ENCODE data around the gene RABL6. TPM values are rescaled to one million over a fixed set of nuclear protein-coding genes. Genes with fewer than 3 reads are reported as not detected.
"Not testable (repeated sequence)": the region's sequence is repeated elsewhere in the genome, so short reads cannot be mapped to it uniquely, and the experiment has no call there.

The RABL6 gene
- total and polyA plus RNA-seq, 4 donors, result 34.8 to 93.5 (median 67.7) TPM

DNA sequence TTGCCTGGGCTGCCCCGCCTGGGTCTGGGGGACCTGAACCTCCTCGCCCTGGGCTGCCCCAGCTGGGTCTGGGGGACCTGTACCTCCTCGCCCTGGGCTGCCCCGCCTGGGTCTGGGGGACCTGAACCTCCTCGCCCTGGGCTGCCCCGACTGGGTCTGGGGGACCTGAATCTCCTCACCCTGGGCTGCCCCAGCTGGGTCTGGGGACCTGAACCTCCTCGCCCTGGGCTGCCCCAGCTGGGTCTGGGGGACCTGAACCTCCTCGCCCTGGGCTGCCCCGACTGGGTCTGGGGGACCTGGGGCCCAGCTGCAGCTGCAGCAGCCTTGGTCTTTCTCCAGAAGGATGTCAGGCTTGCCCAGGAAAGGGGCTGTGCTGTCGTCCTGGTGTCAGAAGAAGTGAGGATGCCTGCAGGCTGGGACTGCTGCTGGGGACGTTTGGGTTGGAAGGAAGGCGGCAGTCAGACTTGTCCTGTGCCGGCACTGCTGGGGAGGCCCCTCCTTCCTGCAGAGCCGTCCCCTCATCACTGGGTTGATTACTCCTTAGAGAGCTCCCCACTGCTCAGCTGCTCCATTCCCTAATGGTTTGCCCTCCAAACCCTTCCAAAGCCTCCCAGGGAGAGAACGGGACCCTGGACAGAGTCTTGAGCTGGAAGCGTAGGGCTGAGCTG, 25.8 kb downstream of the RABL6 start:
- not testable (repeated sequence) for H3K4me1 ChIP-seq (ENCODE audit: control insufficient read depth, insufficient read depth, low read length)
- peaks cover 90% of the 10 kb centered on the region for H3K36me3 ChIP-seq (ENCODE audit: control insufficient read depth, insufficient read depth, low read length)

DNA sequence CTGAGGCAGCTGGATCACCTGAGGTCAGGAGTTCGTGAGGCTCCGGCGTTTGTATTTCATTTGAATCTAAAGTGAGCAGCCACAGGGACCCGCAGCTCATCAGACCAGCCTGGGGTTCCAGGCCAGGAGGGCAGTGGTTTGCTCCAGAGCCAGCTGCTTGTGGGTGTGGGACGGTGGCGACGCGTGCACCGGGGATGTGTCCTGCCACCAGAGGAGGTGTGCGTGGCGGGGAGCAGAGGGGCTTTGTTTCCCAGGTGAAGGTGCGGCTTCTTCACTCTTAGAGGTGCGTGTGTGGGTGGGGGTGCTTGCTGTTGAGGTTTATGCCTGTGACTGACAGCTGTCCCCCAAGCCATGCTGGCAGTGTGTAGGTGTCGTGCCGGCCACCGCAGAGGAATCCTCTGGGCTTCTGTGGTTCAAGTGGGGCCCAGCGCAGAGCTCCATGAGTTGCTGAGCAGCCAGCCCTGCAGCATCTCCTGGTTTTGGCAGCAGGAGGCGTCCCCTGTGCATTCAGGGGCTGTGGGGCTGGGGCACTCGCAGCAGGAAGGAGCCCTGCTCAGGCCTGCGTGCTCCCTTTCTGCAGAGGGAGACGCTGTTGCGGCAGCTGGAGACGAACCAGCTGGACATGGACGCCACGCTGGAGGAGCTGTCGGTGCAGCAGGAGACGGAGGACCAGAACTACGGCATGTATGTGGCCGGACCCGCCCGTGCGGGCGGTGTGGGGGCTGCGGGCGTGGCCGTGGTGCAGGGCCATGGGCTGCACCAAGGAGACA, 27.6 kb downstream of the RABL6 start:
- H3K27me3 ChIP-seq (ENCODE audit: control insufficient read depth, insufficient read depth, low read length), result no peaks in the 10 kb centered on the region
- no peaks in the 10 kb centered on the region for H3K9me3 ChIP-seq (ENCODE audit: control insufficient read depth, insufficient read depth, low read length)
- peaks cover 7% of the 10 kb centered on the region for H3K4me1 ChIP-seq (ENCODE audit: control insufficient read depth, insufficient read depth, low read length)
- WGBS (ENCODE audit: insufficient coverage), result 95% methylated on average over 36 of the region's 36 CpGs
- no peak overlapping the region for H3K4me3 ChIP-seq (ENCODE audit: low read depth, low read length)
- no peak overlapping the region for H3K27ac ChIP-seq (ENCODE audit: low read depth, low read length)
- DNase-seq (ENCODE audit: low read depth in 4 of 6, low spot score in 6 of 6), result no peak
- peaks cover 90% of the 10 kb centered on the region for H3K36me3 ChIP-seq (ENCODE audit: control insufficient read depth, insufficient read depth, low read length)

More for the DNA sequence above, 25.8 kb downstream of the RABL6 start:
- not testable (repeated sequence) for H3K9me3 ChIP-seq (ENCODE audit: control insufficient read depth, insufficient read depth, low read length); H3K27ac ChIP-seq (ENCODE audit: low read depth, low read length); H3K4me3 ChIP-seq (ENCODE audit: low read depth, low read length); H3K27me3 ChIP-seq (ENCODE audit: control insufficient read depth, insufficient read depth, low read length); DNase-seq (ENCODE audit: low read depth in 4 of 6, low spot score in 6 of 6)
- WGBS (ENCODE audit: insufficient coverage), result 89% methylated on average over 15 of the region's 16 CpGs

DNA sequence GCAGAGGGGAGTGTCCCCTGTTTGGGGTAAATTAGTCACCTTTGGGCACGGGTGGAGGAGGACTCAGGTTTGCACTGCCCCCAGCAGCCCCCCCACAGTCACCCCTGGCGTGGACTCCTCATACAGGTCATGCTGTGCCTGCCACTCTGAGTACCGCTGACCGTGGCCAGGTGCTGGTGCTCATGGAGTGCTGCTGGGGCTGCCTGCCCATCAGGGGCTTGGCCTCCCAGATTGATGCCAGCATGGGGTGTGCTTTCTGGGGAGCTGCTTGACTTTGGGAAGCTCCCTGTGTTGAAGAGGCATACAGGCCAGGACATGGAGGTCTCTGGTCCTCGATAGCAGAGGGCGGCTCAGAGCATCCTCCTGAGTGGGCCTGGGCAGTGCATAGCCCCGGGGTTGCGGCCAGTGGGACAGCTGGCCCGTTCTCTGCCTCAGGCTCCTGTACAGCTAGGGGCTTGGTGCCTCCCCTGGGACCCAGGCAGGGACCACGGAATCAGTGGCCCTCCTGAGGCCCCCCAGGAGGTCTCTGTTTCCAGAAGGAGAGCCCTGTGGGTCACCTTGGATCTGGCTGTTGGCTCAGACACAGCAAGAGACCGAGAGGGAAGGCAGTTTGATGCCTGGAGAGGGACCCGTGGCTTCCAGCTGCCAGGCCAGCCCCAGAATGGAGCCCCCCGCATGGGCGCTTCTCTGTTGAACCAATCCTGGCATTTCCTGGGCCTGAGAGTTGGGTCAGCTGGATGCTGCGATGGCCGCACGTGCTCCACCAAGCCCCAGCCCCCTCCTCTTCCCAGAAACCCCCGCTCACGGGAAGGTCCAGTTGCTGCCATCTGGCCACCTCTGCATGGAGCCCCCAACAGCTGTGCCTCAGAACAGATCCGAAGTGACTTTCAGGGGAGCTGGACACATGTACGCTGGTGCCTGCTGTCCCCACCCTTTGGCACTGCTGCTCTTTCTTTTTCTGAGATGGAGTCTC, 28.5 kb downstream of the RABL6 start:
- Histone ChIP-seq H3K36me3 (ENCODE audit: control insufficient read depth, insufficient read depth, low read length) (peaks cover 90% of the 10 kb centered on the region), H3K4me3 (ENCODE audit: low read depth, low read length) (no peak overlapping the region), H3K27me3 (ENCODE audit: control insufficient read depth, insufficient read depth, low read length) (no peaks in the 10 kb centered on the region), H3K4me1 (ENCODE audit: control insufficient read depth, insufficient read depth, low read length) (peaks cover 15% of the 10 kb centered on the region), H3K27ac (ENCODE audit: low read depth, low read length) (no peak overlapping the region), H3K9me3 (ENCODE audit: control insufficient read depth, insufficient read depth, low read length) (no peaks in the 10 kb centered on the region)
- 81% methylated on average over 21 of the region's 21 CpGs for WGBS (ENCODE audit: insufficient coverage)
- no peak for DNase-seq (ENCODE audit: low read depth in 4 of 6, low spot score in 6 of 6)

DNA sequence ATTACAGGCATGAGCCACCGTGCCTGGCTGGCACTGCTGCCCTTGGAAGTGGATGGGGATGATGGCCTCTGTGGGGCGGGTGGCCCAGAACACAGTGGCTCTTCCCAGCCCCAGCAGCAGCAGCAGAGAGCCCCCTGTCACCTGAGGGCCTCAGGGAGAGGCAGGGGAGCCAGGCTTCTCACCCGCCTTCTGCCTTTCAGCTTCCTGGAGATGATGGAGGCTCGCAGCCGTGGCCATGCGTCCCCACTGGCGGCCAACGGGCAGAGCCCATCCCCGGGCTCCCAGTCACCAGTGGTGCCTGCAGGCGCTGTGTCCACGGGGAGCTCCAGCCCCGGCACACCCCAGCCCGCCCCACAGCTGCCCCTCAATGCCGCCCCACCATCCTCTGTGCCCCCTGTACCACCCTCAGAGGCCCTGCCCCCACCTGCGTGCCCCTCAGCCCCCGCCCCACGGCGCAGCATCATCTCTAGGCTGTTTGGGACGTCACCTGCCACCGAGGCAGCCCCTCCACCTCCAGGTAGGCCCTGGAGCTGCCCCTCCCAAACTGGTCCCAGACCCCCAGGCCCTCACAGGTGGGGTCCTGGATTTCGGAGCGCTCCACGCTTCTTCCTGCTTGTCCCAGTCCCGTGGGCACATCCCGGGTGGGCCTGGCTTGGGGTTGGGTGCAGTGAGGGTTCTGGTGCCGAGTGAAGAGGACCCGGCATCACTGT, 29.6 kb downstream of the RABL6 start:
- peaks cover 26% of the 10 kb centered on the region for H3K4me1 ChIP-seq (ENCODE audit: control insufficient read depth, insufficient read depth, low read length)
- H3K27ac ChIP-seq (ENCODE audit: low read depth, low read length), result no peak overlapping the region
- H3K36me3 ChIP-seq (ENCODE audit: control insufficient read depth, insufficient read depth, low read length), result peaks cover 87% of the 10 kb centered on the region
- no peak overlapping the region for H3K4me3 ChIP-seq (ENCODE audit: low read depth, low read length)
- H3K27me3 ChIP-seq (ENCODE audit: control insufficient read depth, insufficient read depth, low read length), result no peaks in the 10 kb centered on the region
- no peaks in the 10 kb centered on the region for H3K9me3 ChIP-seq (ENCODE audit: control insufficient read depth, insufficient read depth, low read length)
- no peak for DNase-seq (ENCODE audit: low read depth in 4 of 6, low spot score in 6 of 6)
- WGBS (ENCODE audit: insufficient coverage), result 94% methylated on average over 20 of the region's 27 CpGs

DNA sequence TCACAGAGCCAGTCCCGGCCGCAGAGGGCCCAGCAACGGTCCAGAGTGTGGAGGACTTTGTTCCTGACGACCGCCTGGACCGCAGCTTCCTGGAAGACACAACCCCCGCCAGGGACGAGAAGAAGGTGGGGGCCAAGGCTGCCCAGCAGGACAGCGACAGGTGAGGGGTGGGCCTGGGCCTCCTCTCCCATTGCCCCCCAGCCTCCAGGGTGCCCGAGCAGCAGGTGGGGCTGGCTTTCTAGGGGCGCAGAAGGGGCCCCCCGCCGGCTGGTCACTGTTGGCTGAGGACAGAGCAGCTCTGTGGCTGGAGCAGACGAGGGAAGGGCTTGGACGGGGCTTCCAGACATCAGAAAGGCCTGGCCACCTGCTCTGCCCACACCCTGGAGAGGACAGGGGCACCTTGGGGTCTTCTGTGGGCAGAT, 30.1 kb downstream of the RABL6 start:
- not testable (repeated sequence) for H3K9me3 ChIP-seq (ENCODE audit: control insufficient read depth, insufficient read depth, low read length); DNase-seq (ENCODE audit: low read depth in 4 of 6, low spot score in 6 of 6); H3K4me3 ChIP-seq (ENCODE audit: low read depth, low read length); H3K27me3 ChIP-seq (ENCODE audit: control insufficient read depth, insufficient read depth, low read length); H3K27ac ChIP-seq (ENCODE audit: low read depth, low read length)
- 88% methylated on average over 14 of the region's 15 CpGs for WGBS (ENCODE audit: insufficient coverage)
- H3K4me1 ChIP-seq (ENCODE audit: control insufficient read depth, insufficient read depth, low read length), result peaks cover 31% of the 10 kb centered on the region
- peaks cover 81% of the 10 kb centered on the region for H3K36me3 ChIP-seq (ENCODE audit: control insufficient read depth, insufficient read depth, low read length)

DNA sequence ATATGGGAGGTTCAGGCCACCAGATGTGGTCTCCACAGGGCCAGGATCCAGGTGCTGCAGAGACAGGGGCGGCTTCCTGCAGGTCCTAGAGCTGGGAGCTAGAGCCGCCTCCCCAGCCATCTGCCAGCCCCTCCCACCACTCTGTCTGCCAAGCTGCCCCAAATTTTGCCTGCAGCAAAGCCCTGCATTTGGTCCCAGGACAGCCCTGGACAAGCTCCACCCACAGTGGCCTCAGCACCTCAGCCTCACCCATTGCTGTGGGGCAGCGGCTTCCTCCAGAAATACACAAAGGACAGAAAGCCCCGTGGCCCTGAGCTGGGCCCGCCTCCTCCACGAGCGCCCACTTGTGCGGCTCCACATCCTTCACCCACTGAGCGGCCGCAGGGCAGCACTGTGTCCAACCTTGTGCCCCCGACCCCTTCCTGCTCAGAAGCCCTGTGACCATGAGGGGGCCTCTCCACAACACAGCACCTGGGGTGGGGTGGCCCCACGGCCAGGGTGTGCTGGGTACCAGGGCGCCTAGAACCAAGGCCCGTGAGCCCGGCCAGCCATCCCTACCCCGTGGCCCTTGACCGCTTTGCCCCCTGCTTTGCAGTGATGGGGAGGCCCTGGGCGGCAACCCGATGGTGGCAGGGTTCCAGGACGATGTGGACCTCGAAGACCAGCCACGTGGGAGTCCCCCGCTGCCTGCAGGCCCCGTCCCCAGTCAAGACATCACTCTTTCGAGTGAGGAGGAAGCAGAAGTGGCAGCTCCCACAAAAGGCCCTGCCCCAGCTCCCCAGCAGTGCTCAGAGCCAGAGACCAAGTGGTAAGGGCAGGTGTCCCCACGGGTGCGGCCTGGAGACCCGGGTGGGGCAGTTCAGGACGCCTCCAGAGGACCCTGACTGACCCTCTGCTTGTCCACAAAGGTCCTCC, 30.8 kb downstream of the RABL6 start:
- no peak for DNase-seq (ENCODE audit: low read depth in 4 of 6, low spot score in 6 of 6)
- H3K9me3 ChIP-seq (ENCODE audit: control insufficient read depth, insufficient read depth, low read length), result no peaks in the 10 kb centered on the region
- peaks cover 74% of the 10 kb centered on the region for H3K36me3 ChIP-seq (ENCODE audit: control insufficient read depth, insufficient read depth, low read length)
- no peak overlapping the region for H3K4me3 ChIP-seq (ENCODE audit: low read depth, low read length)
- peaks cover 38% of the 10 kb centered on the region for H3K4me1 ChIP-seq (ENCODE audit: control insufficient read depth, insufficient read depth, low read length)
- 85% methylated on average over 27 of the region's 29 CpGs for WGBS (ENCODE audit: insufficient coverage)
- H3K27ac ChIP-seq (ENCODE audit: low read depth, low read length), result no peak overlapping the region
- H3K27me3 ChIP-seq (ENCODE audit: control insufficient read depth, insufficient read depth, low read length), result peaks cover 5% of the 10 kb centered on the region

DNA sequence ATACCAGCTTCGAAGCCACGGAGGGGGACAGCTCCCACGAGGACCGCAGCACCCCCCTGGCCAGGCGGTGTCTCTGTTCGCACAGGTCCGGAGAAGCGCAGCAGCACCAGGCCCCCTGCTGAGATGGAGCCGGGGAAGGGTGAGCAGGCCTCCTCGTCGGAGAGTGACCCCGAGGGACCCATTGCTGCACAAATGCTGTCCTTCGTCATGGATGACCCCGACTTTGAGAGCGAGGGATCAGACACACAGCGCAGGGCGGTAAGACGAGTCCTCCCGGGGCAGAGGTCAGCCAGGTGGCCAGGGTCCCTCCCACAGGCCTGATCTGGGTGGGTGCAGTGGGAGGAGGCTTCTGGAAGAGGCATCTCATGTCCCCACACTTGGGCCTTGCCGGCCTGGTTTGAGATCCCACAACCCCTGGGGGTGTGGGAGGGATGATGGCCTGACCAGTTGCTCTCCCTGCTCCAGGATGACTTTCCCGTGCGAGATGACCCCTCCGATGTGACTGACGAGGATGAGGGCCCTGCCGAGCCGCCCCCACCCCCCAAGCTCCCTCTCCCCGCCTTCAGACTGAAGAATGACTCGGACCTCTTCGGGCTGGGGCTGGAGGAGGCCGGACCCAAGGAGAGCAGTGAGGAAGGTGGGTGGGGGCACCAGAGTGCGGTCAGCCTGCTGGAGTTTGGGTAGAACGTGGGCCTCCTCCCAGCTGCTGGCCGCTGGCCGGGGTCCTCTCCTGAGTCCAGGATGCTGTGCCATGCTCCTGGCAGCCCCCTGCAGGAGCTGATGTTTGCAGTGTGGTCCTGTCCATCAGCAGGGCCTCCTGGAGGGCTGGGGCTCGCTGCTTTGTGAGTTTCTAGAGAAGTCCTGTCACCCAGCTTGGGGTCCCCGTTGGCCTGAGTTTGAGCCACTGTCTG, 31.7 kb downstream of the RABL6 start:
- H3K4me1 ChIP-seq (ENCODE audit: control insufficient read depth, insufficient read depth, low read length), result peaks cover 46% of the 10 kb centered on the region
- no peak overlapping the region for H3K27ac ChIP-seq (ENCODE audit: low read depth, low read length)
- 84% methylated on average over 29 of the region's 36 CpGs for WGBS (ENCODE audit: insufficient coverage)
- H3K36me3 ChIP-seq (ENCODE audit: control insufficient read depth, insufficient read depth, low read length), result peaks cover 72% of the 10 kb centered on the region
- no peaks in the 10 kb centered on the region for H3K9me3 ChIP-seq (ENCODE audit: control insufficient read depth, insufficient read depth, low read length)
- DNase-seq (ENCODE audit: low read depth in 4 of 6, low spot score in 6 of 6), result no peak
- peaks cover 11% of the 10 kb centered on the region for H3K27me3 ChIP-seq (ENCODE audit: control insufficient read depth, insufficient read depth, low read length)
- no peak overlapping the region for H3K4me3 ChIP-seq (ENCODE audit: low read depth, low read length)
